Astrocyte of the cerebellum (primary cell): ENCODE data around the gene C1orf167.
"Not testable (repeated sequence)": the region's sequence is repeated elsewhere in the genome, so short reads cannot be mapped to it uniquely, and the experiment has no call there.

ENCODE experiments used
- DNase-seq: peaks from one replicate; pipeline ENCODE4 v3.0.0-alpha.2; 2011; ENCODE audit warnings: low read depth
- H3K4me3 ChIP-seq: 2 replicates; pipeline ENCODE4 v1.5.1; 2011; ENCODE audit warnings: mild to moderate bottlenecking, low read depth, low read length, moderate library complexity
- CTCF ChIP-seq: IDR thresholded peaks from 2 replicates; pipeline ENCODE4 v1.5.1; 2012; ENCODE audit warnings: low read length, low read depth, moderate library complexity, mild to moderate bottlenecking; ENCODE audit errors: missing control alignments
- in situ Hi-C: cut with HindIII; loops from 2 replicates; pipeline ENCODE4 v1.10.0; 2017; ENCODE audit warnings: low sequenced_read_pairs

C1orf167 gene

DNA sequence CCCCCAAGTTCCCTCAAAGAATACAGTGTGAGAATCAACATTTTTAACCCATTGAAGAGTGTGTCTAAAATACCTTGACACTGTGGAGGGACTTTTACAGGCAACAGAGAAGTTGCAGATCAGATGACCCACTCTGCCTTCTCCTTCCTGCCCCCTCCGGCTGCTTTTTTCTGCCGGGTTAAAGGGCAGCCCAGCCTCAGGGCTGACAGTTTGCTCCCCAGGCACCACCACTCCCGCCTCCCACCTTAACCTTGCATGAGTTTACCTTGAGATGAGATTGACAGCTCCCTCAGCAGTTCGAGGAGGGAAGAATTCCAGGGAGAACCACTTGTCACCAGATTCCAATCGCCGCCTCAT, 40.6 kb downstream of the C1orf167 start:
- no peak for DNase-seq
- peak overlapping the region; percentile 48 for H3K4me3 ChIP-seq
- in situ Hi-C loops: no loop called here
- TF ChIP-seq CTCF: no peak

- peak overlapping the region; percentile 48 for H3K4me3 ChIP-seq
- no peak for TF ChIP-seq CTCF
- in situ Hi-C loops: no loop called here
- DNase-seq: peak; percentile 81
Observed at GRCh38 chr1:11802973-11803885, 41.2 kb downstream of the C1orf167 start.

GRCh38 chr1:11803924-11804665, 42.1 kb downstream of the C1orf167 start:
- H3K4me3 ChIP-seq: peak overlapping the region; percentile 48
- in situ Hi-C loops, DNase-seq: not testable (repeated sequence)

GRCh38 chr1:11804666-11805421, 42.9 kb downstream of the C1orf167 start:
- in situ Hi-C loops: no loop called here
- no peak for TF ChIP-seq CTCF
- peak overlapping the region; percentile 86 for H3K4me3 ChIP-seq
- DNase-seq: no peak

- in situ Hi-C loops: no loop called here
- DNase-seq: peak; percentile 97
- no peak for TF ChIP-seq CTCF
- peak within 1 kb of the TSS; percentile 86 for H3K4me3 ChIP-seq
Observed at GRCh38 chr1:11805422-11806306, 43.7 kb downstream of the C1orf167 start, which contains the start of the genes CLCN6 and MTHFR. TSS of gene CLCN6 (plus strand) at chr1:11806191. CDS start at chr1:11806263, 72 bp downstream. TSS of gene MTHFR (minus strand) at chr1:11805964. CDS start at chr1:11803116, 2,848 bp downstream.

- in situ Hi-C loops: no loop called here
- TF ChIP-seq CTCF: no peak
- peak overlapping the region; percentile 86 for H3K4me3 ChIP-seq
- no peak for DNase-seq
Observed at GRCh38 chr1:11806307-11806936, 44.4 kb downstream of the C1orf167 start.
